BJ (cell line): ENCODE results near the gene AUP1. TPM values are rescaled to one million over a fixed set of nuclear protein-coding genes. Genes with fewer than 3 reads are reported as not detected.

Experiments used
- CTCF ChIA-PET: fragments of 350-600 bp; formaldehyde crosslinking; extraction: SDS; loops from one replicate; lab custom pipeline; 2021; ENCODE audit warnings: antibody characterized with exemption, inconsistent platforms; lab: Yijun Ruan, JAX
- POLR2A ChIA-PET: fragments of 300-600 bp; sonication (Branson Sonifier 250); formaldehyde crosslinking; extraction: SDS; loops from one replicate; lab custom pipeline; 2021; ENCODE audit warnings: antibody characterized with exemption; lab: Charles Lee
- DNase-seq: peaks from one replicate; pipeline ENCODE4 v3.0.0-alpha.2; 2011; ENCODE audit warnings: low read depth
- H3K27me3 ChIP-seq: 2 replicates; pipeline ENCODE4 v1.6.0; 2011; ENCODE audit warnings: low read length; ENCODE audit not compliant: control insufficient read depth, insufficient read depth
- H3K36me3 ChIP-seq: 2 replicates; pipeline ENCODE4 v1.5.1; 2011; ENCODE audit warnings: low read length; ENCODE audit not compliant: control insufficient read depth, insufficient read depth
- H3K4me3 ChIP-seq: 2 replicates; pipeline ENCODE4 v1.5.1; 2011; ENCODE audit warnings: low read depth, mild to moderate bottlenecking, control low read depth, low read length
- CTCF ChIP-seq: IDR thresholded peaks from 2 replicates; pipeline ENCODE4 v1.5.1; 2011; ENCODE audit warnings: low read depth, mild to moderate bottlenecking, control low read depth, inconsistent platforms, low read length, moderate library complexity; ENCODE audit not compliant: insufficient read depth
- polyA plus RNA-seq: library from polyadenylated mRNA; depleted of rRNA; stranded (reverse); fragments of >200 nt; gene quantifications from 2 replicates; pipeline ENCODE4 v1.2.3, GENCODE V29; 2011

AUP1 gene
- polyA plus RNA-seq, 1 experiment: 104 TPM

DNA sequence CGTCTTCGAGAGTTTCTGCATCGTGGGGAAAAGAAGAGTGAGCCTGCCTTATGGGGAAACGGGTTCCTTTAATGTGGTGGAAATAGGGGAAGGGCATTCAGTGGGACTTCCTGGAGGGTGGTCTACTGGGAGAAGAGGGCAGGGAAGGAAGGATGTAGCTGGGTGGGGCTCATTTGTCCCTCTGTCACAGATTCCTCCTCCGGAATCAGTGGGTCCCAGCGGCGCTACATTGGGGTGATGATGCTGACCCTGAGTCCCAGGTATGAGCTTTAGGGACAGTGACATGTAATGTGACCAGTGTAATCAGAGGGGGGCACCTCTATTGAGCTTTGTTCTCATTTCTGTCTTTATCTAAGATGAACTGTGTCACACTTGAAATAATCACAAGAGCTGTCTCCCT lies 2.2 kb upstream of the AUP1 start:
- no peak for TF ChIP-seq CTCF
- ChIA-PET POLR2A (no interaction called here), CTCF (interaction anchor here (0.6 to 3.1 kb wide), 14 partner anchors 8 to 1285 kb away, joined by 3 to 12 read pairs (median 4); partner anchors contain the start of genes CCDC142 and TTC31)
- H3K4me3 ChIP-seq: no peak overlapping the region
- no peak for DNase-seq
- H3K27me3 ChIP-seq: no peaks in the 10 kb centered on the region
- H3K36me3 ChIP-seq: peaks cover 15% of the 10 kb centered on the region

- ChIA-PET POLR2A (interaction anchor here (1.0 kb wide), 1 partner anchor 27 kb away, joined by 4 read pairs; no protein-coding TSS in a partner anchor), CTCF (interaction anchor here (0.7 to 3.1 kb wide), 9 partner anchors 9 to 138 kb away, joined by 3 to 8 read pairs (median 3); partner anchors contain the start of genes CCDC142 and TTC31)
- peaks cover 24% of the 10 kb centered on the region for H3K36me3 ChIP-seq
- H3K4me3 ChIP-seq: peak overlapping the region; percentile 52
- DNase-seq: no peak
- no peak for TF ChIP-seq CTCF
- H3K27me3 ChIP-seq: no peaks in the 10 kb centered on the region
These were observed 1.0 kb upstream of the AUP1 start for GRCh38 chr2:74530239-74531187.

GRCh38 chr2:74528600-74529356 lies 728 bp downstream of the AUP1 start:
- H3K36me3 ChIP-seq: peaks cover 20% of the 10 kb centered on the region
- TF ChIP-seq CTCF: peak; percentile 14; the same call in 1 of the 2 replicates
- POLR2A ChIA-PET: no interaction called here
- CTCF ChIA-PET: interaction anchor here (0.7 to 3.1 kb wide), 6 partner anchors 20 to 61 kb away, joined by 3 to 8 read pairs (median 4); no protein-coding TSS in a partner anchor
- peak overlapping the region; percentile 87 for H3K4me3 ChIP-seq
- no peaks in the 10 kb centered on the region for H3K27me3 ChIP-seq
- DNase-seq: no peak

DNA sequence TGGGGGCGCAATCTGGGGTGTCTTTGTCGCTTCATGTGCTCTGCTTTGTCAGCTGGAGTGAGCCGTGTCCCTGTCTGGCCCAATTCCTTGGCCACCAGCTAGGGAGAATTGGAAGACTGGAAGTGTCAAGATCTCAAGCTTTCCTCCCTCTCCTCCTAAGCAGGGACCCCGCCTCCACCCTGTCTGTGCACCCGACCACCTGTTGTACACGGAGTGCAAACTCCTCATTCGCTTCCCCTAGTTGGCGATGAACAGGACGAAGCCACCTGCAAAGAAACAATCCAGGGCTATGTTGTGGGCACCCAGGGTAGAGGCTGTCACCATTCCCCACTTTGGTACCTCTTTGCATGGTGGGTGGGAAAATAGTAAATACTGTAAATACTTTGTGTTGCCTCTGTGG lies 1.8 kb downstream of the AUP1 start:
- ChIA-PET CTCF (interaction anchor here (1.7 kb wide), 1 partner anchor 35 kb away, joined by 3 read pairs; no protein-coding TSS in a partner anchor), POLR2A (no interaction called here)
- H3K27me3 ChIP-seq: 0 out of 2 replicates have a peak, but pooled peaks cover 2% of the 10 kb centered on the region
- H3K4me3 ChIP-seq: no peak overlapping the region
- peaks cover 18% of the 10 kb centered on the region for H3K36me3 ChIP-seq
- TF ChIP-seq CTCF: no peak
- no peak for DNase-seq
